ENCODE results near the gene SLC25A28.

- TF ChIP-seq POLR2AphosphoS5 (IDR thresholded peaks at IDR 0.05; ENCODE audit: low read depth, low read length) (no peak), POLR2A (IDR thresholded peaks at IDR 0.05; ENCODE audit: low read depth, low read length) (no peak), TAF1 (IDR thresholded peaks at IDR 0.05; ENCODE audit: low read depth, low read length) (no peak), PAX5 (IDR thresholded peaks at IDR 0.05; ENCODE audit: insufficient read depth, low read length, severe bottlenecking) (no peak), POU2F2 (IDR thresholded peaks at IDR 0.05; ENCODE audit: low read depth, low read length) (no peak)
Measured at GRCh38 chr10:99609186-99609585, 11.1 kb downstream of the SLC25A28 start.

Data from GM12891 (cell line).